Forelimb muscle (tissue), 1 donor: Measurements from ENCODE around the gene TRPC1. TPM values are rescaled to one million over a fixed set of nuclear protein-coding genes. Genes with fewer than 3 reads are reported as not detected.
"Not testable (repeated sequence)": the region's sequence is repeated elsewhere in the genome, so short reads cannot be mapped to it uniquely, and the experiment has no call there.

Experiments used
- DNase-seq: peaks from one replicate; pipeline ENCODE4 v3.0.0-alpha.2; 2013; ENCODE audit warnings: low read depth
- polyA plus RNA-seq: library from polyadenylated mRNA; unstranded; fragments of 120-200 nt; gene quantifications from one replicate; pipeline ENCODE4 v1.2.1, GENCODE V29; 2013; ENCODE audit not compliant: insufficient read length

TRPC1 gene
- 7.3 TPM for polyA plus RNA-seq

DNA sequence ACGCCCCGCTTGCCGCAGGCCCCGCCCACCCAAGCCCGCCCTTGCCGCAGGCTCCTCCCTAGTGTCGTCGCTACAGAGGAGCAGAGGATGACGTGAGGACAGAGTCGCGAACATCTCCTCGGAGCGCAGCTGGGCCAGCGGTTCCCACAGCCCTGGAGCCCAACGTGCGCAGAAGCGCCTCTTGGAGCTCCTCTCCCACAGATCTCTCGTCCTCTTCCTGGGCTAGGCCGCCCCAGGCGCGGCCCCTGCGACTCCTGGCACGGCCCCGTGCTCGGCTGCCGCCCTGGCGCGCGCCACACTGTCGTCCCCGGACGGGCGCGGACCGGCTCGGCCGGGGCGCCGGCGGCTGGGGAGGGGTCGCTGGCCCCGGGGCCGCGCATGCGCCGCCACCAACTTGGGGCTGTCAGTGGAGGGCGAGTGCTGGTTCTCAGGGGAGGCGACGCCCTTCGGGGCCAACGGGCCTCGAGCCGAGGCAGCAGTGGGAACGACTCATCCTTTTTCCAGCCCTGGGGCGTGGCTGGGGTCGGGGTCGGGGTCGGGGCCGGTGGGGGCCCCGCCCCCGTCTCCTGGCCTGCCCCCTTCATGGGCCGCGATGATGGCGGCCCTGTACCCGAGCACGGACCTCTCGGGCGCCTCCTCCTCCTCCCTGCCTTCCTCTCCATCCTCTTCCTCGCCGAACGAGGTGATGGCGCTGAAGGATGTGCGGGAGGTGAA, at the start of gene TRPC1:
Gene TRPC1, plus strand, starts transcription at position 67 of the 714 bp plus-strand sequence. Its CDS starts 526 bp downstream, at position 593.
- DNase-seq, result peak; percentile 68

GRCh38 chr3:142676151-142676550, 47.7 kb upstream of the TRPC1 start:
- DNase-seq, result no peak

- no peak for DNase-seq
Observed at GRCh38 chr3:142680710-142681109, 43.1 kb upstream of the TRPC1 start.

GRCh38 chr3:142690613-142691012, 33.2 kb upstream of the TRPC1 start:
- no peak for DNase-seq

DNA sequence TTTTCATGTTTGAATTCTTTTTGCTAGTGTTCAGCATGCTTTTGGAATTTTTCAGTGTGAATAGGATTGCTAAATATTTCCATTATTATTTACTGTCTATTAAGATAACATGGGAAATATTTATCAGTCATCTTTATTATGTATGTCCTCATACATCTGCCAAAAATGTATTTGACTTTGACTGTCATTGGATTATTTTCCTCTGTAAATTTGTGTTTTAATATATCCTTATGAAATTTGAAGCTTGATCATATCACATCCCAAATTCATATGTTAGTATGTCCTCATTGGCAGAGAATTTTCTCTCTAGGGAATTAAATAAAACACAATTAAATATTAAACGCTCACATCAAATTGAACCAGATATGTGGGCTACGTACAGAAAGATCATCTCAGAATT, 32.3 kb upstream of the TRPC1 start:
- DNase-seq, result no peak

DNA sequence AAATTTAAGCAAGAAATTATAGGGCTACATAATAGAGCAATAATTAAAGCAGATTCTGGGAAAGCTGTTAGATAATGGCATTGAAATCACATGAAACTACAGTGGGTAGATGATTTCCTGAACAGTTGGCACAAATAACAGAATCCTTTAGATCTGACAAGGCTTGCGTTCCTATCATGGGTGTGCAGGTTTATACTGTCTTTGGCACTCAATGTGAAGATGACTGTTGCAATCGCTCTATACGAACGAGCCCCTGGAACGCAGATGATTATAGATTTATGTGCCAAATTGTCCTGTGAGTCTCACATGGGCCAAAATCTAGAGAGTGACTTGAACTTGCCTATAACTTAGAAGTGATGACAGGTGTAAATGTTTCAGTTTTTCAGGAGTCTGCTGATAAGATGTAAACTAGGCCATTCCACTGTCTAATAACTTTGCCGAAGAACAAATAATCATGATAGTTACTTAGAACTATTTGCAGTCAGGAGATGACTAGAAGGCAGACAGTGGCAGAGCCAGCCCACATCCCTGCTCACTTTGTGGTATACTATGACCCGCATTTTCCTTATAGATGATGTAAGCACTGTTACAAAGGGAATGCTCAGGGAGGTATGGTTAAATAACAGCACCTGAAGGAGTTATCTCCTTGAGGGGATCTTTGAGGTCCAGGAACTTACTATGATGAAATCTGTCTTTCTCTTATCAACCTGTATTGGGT, 30.5 kb upstream of the TRPC1 start:
- no peak for DNase-seq

GRCh38 chr3:142694225-142694624, 29.6 kb upstream of the TRPC1 start:
- no peak for DNase-seq

- no peak for DNase-seq
Observed at GRCh38 chr3:142705198-142705597, 18.6 kb upstream of the TRPC1 start.

DNA sequence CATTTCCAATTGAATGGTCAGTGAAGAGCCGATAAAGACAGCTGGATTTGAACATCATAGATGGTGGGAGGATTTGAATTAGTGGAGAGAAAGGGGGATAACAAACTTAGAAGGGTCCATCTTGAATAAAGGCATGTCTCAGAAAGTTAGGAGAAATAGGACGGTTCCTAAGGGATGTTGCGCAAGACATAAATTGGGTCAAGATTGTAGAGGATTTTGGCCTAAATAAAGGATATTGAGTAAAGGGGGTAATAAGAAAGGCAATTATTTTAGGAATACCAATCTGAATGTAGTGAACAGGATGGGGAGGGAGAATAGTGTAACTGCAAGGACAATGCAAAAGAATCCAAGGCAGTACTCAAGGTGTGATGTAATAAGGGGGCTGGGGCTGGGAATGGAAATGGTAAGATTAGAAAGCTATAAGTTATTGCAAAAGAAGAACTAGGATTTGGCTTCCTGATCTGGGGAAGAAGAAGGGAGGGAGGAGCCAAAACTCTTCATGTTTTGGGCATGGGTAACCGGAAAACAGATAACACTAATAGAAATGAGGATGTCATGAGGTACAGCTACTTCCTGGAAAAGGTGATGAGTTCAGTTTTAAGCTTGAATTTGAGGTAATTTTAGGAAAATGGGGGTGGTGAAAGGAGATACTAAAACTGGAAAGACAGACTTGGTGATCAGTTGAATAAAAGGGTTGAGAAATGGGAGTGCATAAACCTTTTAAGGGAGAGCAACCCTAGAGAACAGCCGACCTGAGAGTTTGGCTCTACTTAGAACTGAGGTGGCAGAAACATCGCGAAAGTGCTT, 17.3 kb upstream of the TRPC1 start:
- DNase-seq, result no peak

GRCh38 chr3:142709207-142709606, 14.6 kb upstream of the TRPC1 start:
- DNase-seq, result no peak

- DNase-seq, result not testable (repeated sequence)
Observed at GRCh38 chr3:142714882-142715281, 9.0 kb upstream of the TRPC1 start.

DNA sequence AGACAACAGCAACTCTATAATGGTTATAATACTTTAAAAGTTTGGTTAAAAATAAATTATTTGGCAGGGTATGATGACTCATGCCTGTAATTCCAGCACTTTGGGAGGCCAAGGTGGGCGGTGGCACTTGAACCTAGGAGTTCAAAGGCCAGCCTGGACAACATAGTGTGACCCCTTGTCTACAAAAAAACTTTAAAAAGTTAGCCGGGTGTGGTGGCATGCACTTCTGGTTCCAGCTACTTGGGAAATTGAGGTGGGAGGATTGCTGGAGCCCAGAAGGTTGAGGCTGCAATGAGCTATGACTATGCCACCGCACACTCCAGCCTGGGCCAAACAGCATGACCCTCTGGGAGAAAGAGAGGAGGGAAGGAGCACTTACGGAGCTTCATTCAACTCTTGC, 7.7 kb upstream of the TRPC1 start:
- DNase-seq, result no peak

- DNase-seq, result no peak
Observed at GRCh38 chr3:142723665-142723967, 218 bp upstream of the TRPC1 start.

GRCh38 chr3:142724682-142725356, 985 bp downstream of the TRPC1 start:
- DNase-seq, result no peak

DNA sequence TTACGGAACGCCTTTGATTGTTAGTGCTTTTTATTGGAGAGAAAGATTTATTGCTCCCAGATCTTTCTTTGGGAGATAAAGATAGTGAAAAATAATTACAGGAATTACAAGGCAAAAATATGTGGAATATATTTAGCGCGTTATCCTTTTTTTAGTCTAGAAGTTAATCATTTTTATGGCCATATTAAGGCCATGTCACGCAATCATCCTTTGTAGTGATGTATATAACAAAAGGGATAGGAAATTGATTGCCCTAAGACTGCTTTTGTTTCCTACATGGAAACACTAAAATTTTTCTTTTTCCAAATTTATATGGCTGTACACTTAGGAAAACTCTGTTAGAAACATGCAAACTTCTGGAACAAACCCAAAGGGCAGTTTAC, 1.5 kb downstream of the TRPC1 start:
- DNase-seq, result no peak

GRCh38 chr3:142726017-142726416, 2.2 kb downstream of the TRPC1 start:
- DNase-seq, result no peak

DNA sequence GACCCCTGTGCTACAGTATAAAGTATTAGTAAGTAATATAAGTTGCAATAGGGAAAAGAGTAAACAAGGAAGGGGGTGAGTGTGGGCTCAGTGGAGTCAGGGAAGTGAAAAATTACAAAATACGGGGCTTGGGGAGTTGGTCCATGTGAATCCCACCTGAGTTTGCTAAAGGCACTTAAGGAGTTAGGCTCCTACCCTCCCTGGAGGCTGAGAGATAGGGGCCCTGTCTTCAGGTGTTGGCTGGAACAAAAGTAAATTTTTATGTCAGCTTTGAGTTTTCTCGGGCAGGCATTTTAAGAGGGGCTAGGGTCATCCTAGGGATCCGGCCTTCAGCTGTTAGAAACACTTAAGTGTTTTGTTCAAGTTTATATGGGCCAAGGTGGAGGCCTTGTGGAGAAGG, 8.2 kb downstream of the TRPC1 start:
- no peak for DNase-seq

GRCh38 chr3:142734834-142735233, 11.0 kb downstream of the TRPC1 start:
- no peak for DNase-seq

GRCh38 chr3:142735462-142735861, 11.6 kb downstream of the TRPC1 start:
- no peak for DNase-seq

DNA sequence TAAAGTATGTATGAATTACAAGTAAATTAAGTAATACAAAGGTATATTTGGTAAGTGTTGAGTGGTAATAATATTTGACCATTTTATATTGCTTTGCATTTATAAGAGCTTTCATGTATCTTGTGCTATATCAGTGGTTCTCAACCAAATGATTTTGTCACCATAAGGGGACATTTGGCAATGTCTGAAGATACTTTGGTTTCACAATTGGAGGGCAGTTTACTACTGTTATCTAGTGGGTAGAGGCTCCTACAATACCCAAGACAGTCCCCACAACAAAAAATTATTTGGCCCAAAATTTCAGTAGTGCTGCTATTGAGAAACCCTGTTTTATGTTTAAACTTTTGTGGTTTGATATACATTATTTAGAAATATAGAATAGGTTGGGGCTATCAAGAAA, 14.6 kb downstream of the TRPC1 start:
- DNase-seq, result no peak

DNA sequence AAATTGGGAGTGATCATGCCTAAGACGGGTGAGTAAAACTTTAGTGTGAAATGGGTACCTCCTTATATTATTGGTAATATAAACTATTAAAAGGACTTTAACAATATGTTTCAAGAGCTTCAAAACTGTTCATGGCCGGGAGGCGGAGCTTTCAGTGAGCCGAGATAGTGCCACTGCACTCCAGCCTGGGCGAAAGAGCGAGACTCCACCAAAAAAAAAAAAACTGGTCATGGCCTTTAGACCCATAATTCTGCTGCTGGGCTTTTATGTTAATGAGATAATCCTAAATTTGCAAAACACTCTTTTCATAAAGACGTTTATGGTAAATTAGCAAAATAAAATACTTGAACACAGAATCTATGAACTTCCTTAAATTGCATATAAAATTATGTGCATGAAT, 22.8 kb downstream of the TRPC1 start:
- DNase-seq, result no peak

DNA sequence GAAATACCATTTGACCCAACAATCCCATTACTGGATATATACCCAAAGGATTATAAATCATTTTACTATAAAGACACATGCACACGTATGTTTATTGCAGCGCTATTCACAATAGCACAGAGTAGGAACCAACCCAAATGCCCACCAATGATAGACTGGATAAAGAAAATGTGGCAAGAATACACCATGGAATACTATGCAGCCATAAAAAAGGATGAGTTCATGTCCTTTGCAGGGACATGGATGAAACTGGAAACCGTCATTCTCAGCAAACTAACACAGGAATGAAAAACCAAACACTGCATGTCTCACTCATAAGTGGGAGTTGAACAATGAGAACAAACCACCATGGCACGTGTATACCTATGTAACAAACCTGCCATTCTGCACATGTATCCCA, 26.7 kb downstream of the TRPC1 start:
- not testable (repeated sequence) for DNase-seq
